Nephron progenitor cell (in vitro differentiated cells): Measurements from ENCODE around the gene CHD6.

Experiments
- DNase-seq: peaks from one replicate; pipeline ENCODE4 v3.0.0; 2021
- H3K27ac Mint-ChIP-seq: 2 replicates; pipeline ENCODE4 v1.8.0; 2021; ENCODE audit warnings: mild to moderate bottlenecking, moderate library complexity, mixed read lengths
- H3K27me3 Mint-ChIP-seq: 2 replicates; pipeline ENCODE4 v1.8.0; 2021; ENCODE audit warnings: mild to moderate bottlenecking, low read depth, mixed read lengths; ENCODE audit not compliant: poor library complexity
- H3K36me3 Mint-ChIP-seq: 2 replicates; pipeline ENCODE4 v1.8.0; 2021; ENCODE audit warnings: low read depth, mixed read lengths
- H3K4me1 Mint-ChIP-seq: 2 replicates; pipeline ENCODE4 v1.8.0; 2021; ENCODE audit warnings: mixed read lengths
- H3K4me3 Mint-ChIP-seq: 2 replicates; pipeline ENCODE4 v1.8.0; 2021; ENCODE audit warnings: mild to moderate bottlenecking, moderate library complexity, mixed read lengths
- H3K9me3 Mint-ChIP-seq: 2 replicates; pipeline ENCODE4 v1.8.0; 2021; ENCODE audit warnings: mild to moderate bottlenecking, moderate library complexity, mixed read lengths
- CTCF ChIP-seq: fragments of 200-600 bp; sonication (generic); IDR thresholded peaks from 2 replicates; pipeline ENCODE4 v1.5.0; 2021; ENCODE audit warnings: antibody characterized with exemption

The CHD6 gene

GRCh38 chr20:41469868-41470267, 148.3 kb downstream of the CHD6 start:
- no peak overlapping the region for H3K4me3 Mint-ChIP-seq
- H3K4me1 Mint-ChIP-seq = peaks cover 10% of the 10 kb centered on the region
- no peaks in the 10 kb centered on the region for H3K27me3 Mint-ChIP-seq
- H3K27ac Mint-ChIP-seq = no peak overlapping the region
- peaks cover 87% of the 10 kb centered on the region for H3K36me3 Mint-ChIP-seq
- peaks cover 6% of the 10 kb centered on the region for H3K9me3 Mint-ChIP-seq
- TF ChIP-seq CTCF = no peak
- no peak for DNase-seq

GRCh38 chr20:41468994-41469600, 149.1 kb downstream of the CHD6 start:
- no peak for DNase-seq
- H3K36me3 Mint-ChIP-seq = peaks cover 90% of the 10 kb centered on the region
- H3K27ac Mint-ChIP-seq = no peak overlapping the region
- H3K9me3 Mint-ChIP-seq = peaks cover 12% of the 10 kb centered on the region
- peaks cover 10% of the 10 kb centered on the region for H3K4me1 Mint-ChIP-seq
- no peaks in the 10 kb centered on the region for H3K27me3 Mint-ChIP-seq
- no peak overlapping the region for H3K4me3 Mint-ChIP-seq
- TF ChIP-seq CTCF = no peak

GRCh38 chr20:41467690-41468089, 150.5 kb downstream of the CHD6 start:
- TF ChIP-seq CTCF = no peak
- no peak for DNase-seq
- H3K9me3 Mint-ChIP-seq = peaks cover 12% of the 10 kb centered on the region
- no peak overlapping the region for H3K27ac Mint-ChIP-seq
- H3K4me3 Mint-ChIP-seq = no peak overlapping the region
- H3K36me3 Mint-ChIP-seq = peaks cover 91% of the 10 kb centered on the region
- no peaks in the 10 kb centered on the region for H3K27me3 Mint-ChIP-seq
- peaks cover 10% of the 10 kb centered on the region for H3K4me1 Mint-ChIP-seq

GRCh38 chr20:41467220-41467619, 151.0 kb downstream of the CHD6 start:
- Mint-ChIP-seq H3K27me3 (no peaks in the 10 kb centered on the region), H3K9me3 (peaks cover 16% of the 10 kb centered on the region), H3K27ac (peak overlapping the region; percentile 29), H3K4me1 (peaks cover 10% of the 10 kb centered on the region), H3K36me3 (peaks cover 91% of the 10 kb centered on the region), H3K4me3 (no peak overlapping the region)
- DNase-seq = no peak
- TF ChIP-seq CTCF = no peak

- DNase-seq = no peak
- TF ChIP-seq CTCF = no peak
- peaks cover 100% of the 10 kb centered on the region for H3K36me3 Mint-ChIP-seq
- H3K4me3 Mint-ChIP-seq = no peak overlapping the region
- H3K9me3 Mint-ChIP-seq = peaks cover 40% of the 10 kb centered on the region
- no peaks in the 10 kb centered on the region for H3K27me3 Mint-ChIP-seq
- peaks cover 10% of the 10 kb centered on the region for H3K4me1 Mint-ChIP-seq
- no peak overlapping the region for H3K27ac Mint-ChIP-seq
Measured at GRCh38 chr20:41463567-41463966, 154.6 kb downstream of the CHD6 start.

- no peak for TF ChIP-seq CTCF
- peaks cover 97% of the 10 kb centered on the region for H3K36me3 Mint-ChIP-seq
- H3K27me3 Mint-ChIP-seq = no peaks in the 10 kb centered on the region
- H3K9me3 Mint-ChIP-seq = peaks cover 40% of the 10 kb centered on the region
- no peak overlapping the region for H3K4me3 Mint-ChIP-seq
- no peak overlapping the region for H3K27ac Mint-ChIP-seq
- H3K4me1 Mint-ChIP-seq = peaks cover 10% of the 10 kb centered on the region
- no peak for DNase-seq
Measured at GRCh38 chr20:41462372-41463161, 155.6 kb downstream of the CHD6 start.
